K562 (cell line): Measurements from ENCODE around the gene RYR1. TPM values are rescaled to one million over a fixed set of nuclear protein-coding genes. Genes with fewer than 3 reads are reported as not detected.

Experiments used
- ATAC-seq: fragments of 200-7000 bp; cut with Tn5 transposase; 3 replicates; pipeline ENCODE4 v1.9.1; 2020; ENCODE audit warnings: moderate library complexity
- BruUV-seq: library from RNA; stranded (reverse); fragments of 400-500 nt; replicated peaks from 2 replicates; lab custom pipeline; 2021; lab: Mats Ljungman, UMichigan
- CTCF ChIA-PET: fragments of 300-600 bp; formaldehyde crosslinking; extraction: SDS; loops from one replicate; lab custom pipeline; 2021; ENCODE audit warnings: low intra/inter-chr PET ratio; lab: Yijun Ruan, JAX
- POLR2A ChIA-PET: fragments of 300-600, 350-650 bp; sonication (Branson Sonifier 250); formaldehyde crosslinking; extraction: SDS; loops from one replicate; lab custom pipeline; 2021; ENCODE audit warnings: antibody characterized with exemption, inconsistent platforms; lab: Yijun Ruan, JAX
- DNase-seq, 4 experiments: peaks; one replicate each; pipeline versions ENCODE4 v3.0.0 to v3.0.0-alpha.2; 2011 to 2018; ENCODE audit warnings: low spot score in 3 of 4, mixed read lengths in 3 of 4; ENCODE audit errors: extremely low read depth in 1 of 4
- FAIRE-seq: peaks from 2 replicates; lab custom pipeline; 2011; peaks lifted over from hg19 to GRCh38; lab: Jason Lieb, UNC
- H2AFZ ChIP-seq: 2 replicates; pipeline ENCODE4 v1.6.0; 2011; ENCODE audit warnings: low read depth, low read length, control low read depth, inconsistent platforms
- H3K27ac ChIP-seq: fragments of 200-600 bp; 3 replicates; pipeline ENCODE4 v1.8.0; 2011; ENCODE audit warnings: low read depth, mild to moderate bottlenecking, control low read depth, inconsistent platforms, low read length, moderate library complexity, mixed read lengths; ENCODE audit errors: extremely low read depth
- H3K27me3 ChIP-seq, 2 experiments: fragments of 300-600 bp in 1 of 2; 2 replicates in 1 of 2; 3 replicates in 1 of 2; pipeline versions ENCODE4 v1.6.0 to v1.8.0; 2011; ENCODE audit warnings: inconsistent platforms in 2 of 2, low read length in 2 of 2, mild to moderate bottlenecking in 1 of 2, mixed read lengths in 1 of 2, moderate library complexity in 1 of 2; ENCODE audit not compliant: control insufficient read depth in 2 of 2, insufficient read depth in 2 of 2
- H3K36me3 ChIP-seq: fragments of 300-600 bp; 3 replicates; pipeline ENCODE4 v1.8.0; 2011; ENCODE audit warnings: mild to moderate bottlenecking, low read length, inconsistent platforms; ENCODE audit not compliant: control insufficient read depth, insufficient read depth
- H3K4me1 ChIP-seq, 2 experiments: fragments of 200-600 bp in 1 of 2; replicated peaks in 1 of 2; 2 replicates in 1 of 2; 3 replicates in 1 of 2; pipeline versions ENCODE4 v1.5.1 to v1.8.0; 2011; ENCODE audit warnings: inconsistent platforms in 2 of 2, low read length in 2 of 2, mild to moderate bottlenecking in 1 of 2, mixed read lengths in 1 of 2, moderate library complexity in 1 of 2; ENCODE audit not compliant: control insufficient read depth in 2 of 2, insufficient read depth in 2 of 2
- H3K4me2 ChIP-seq: 2 replicates; pipeline ENCODE4 v1.6.1; 2011; ENCODE audit warnings: low read length, control low read depth, inconsistent platforms, mixed read lengths; ENCODE audit not compliant: insufficient read depth
- H3K4me3 ChIP-seq: fragments of 200-600 bp; sonication (generic), shearing (Covaris generic); 2 replicates; pipeline ENCODE4 v1.5.1; 2016; ENCODE audit warnings: control low read depth, inconsistent platforms
- H3K79me2 ChIP-seq: fragments of 200-600 bp; 3 replicates; pipeline ENCODE4 v1.8.0; 2011; ENCODE audit warnings: low read length, inconsistent platforms; ENCODE audit not compliant: control insufficient read depth, insufficient read depth
- H3K9ac ChIP-seq, 2 experiments: 2 replicates each; pipeline versions ENCODE4 v1.6.0 to v1.6.1; 2011; ENCODE audit warnings: low read depth in 2 of 2, low read length in 2 of 2, control low read depth in 1 of 2, inconsistent platforms in 1 of 2, mild to moderate bottlenecking in 1 of 2, mixed read lengths in 1 of 2; ENCODE audit not compliant: insufficient read depth in 1 of 2
- H3K9me1 ChIP-seq: one replicate; pipeline ENCODE4 v1.6.0; 2011; ENCODE audit warnings: inconsistent platforms, mild to moderate bottlenecking, low read length, moderate library complexity; ENCODE audit not compliant: control insufficient read depth, insufficient read depth
- H3K9me3 ChIP-seq: replicated peaks from 2 replicates; pipeline ENCODE4 v1.5.1; 2011; ENCODE audit warnings: low read depth, low read length, inconsistent platforms; ENCODE audit not compliant: control insufficient read depth, insufficient read depth
- H4K20me1 ChIP-seq: replicated peaks from 2 replicates; pipeline ENCODE4 v1.6.1; 2011; ENCODE audit warnings: low read length, inconsistent platforms, mixed read lengths; ENCODE audit not compliant: control insufficient read depth, insufficient read depth
- ADNP ChIP-seq: fragments of 200-800 bp; sonication (Bioruptor generic); IDR thresholded peaks from 2 replicates; pipeline ENCODE4 v1.6.1; 2016; ENCODE audit warnings: missing genetic modification characterization, missing compliant biosample characterization
- CHCHD3 ChIP-seq: fragments of 250-450 bp; sonication (Bioruptor Pico); IDR thresholded peaks from 2 replicates; pipeline ENCODE4 v2.1.2; 2022; ENCODE audit warnings: mild to moderate bottlenecking
- DPF2 ChIP-seq: fragments of 450-650 bp; IDR thresholded peaks from 2 replicates; pipeline ENCODE4 v1.6.1; 2016
- KHSRP ChIP-seq: fragments of 450-650 bp; IDR thresholded peaks from 2 replicates; pipeline ENCODE4 v1.6.1; 2017
- NFIC ChIP-seq: fragments of 450-650 bp; IDR thresholded peaks from 2 replicates; pipeline ENCODE4 v1.6.1; 2017; ENCODE audit warnings: mild to moderate bottlenecking, inconsistent platforms
- THRB ChIP-seq: fragments of 450-650 bp; formaldehyde crosslinking; conservative IDR thresholded peaks from 2 replicates; pipeline ENCODE4 v1.4.0; 2022; ENCODE audit warnings: mild to moderate bottlenecking, missing genetic modification characterization
- WGBS: fragments of 100-300 bp; shearing (Covaris generic); methylation state at CpG from one replicate; pipeline ENCODE4 v1.1.6; 2016; ENCODE audit warnings: low coverage, mixed read lengths; ENCODE audit not compliant: insufficient coverage; ENCODE audit errors: missing lambda C conversion rate; 5-methylcytosine and 5-hydroxymethylcytosine counted together
- in situ Hi-C: fragments of 300-500 bp; cut with MboI; formaldehyde crosslinking; loops from 4 replicates; pipeline ENCODE4 v1.15.0; 2018; ENCODE audit warnings: inconsistent platforms, mixed read lengths
- intact Hi-C: fragments of 100-400 bp; cut with micrococcal nuclease; formaldehyde crosslinking; loops from 2 replicates; pipeline ENCODE4 v1.14.2; 2022
- polyA plus RNA-seq, 8 experiments: library from polyadenylated mRNA; depleted of rRNA in 4 of 8; stranded (reverse) in 5 of 8; unstranded in 3 of 8; fragments of >200 nt; fragmentation: Nextera tagmentation in 2 of 8; fragmentation: Illumina TruSeq in 1 of 8; extraction: Ambion mirVana in 2 of 8; extraction: Trizol in 1 of 8; gene quantifications; 2 replicates each; pipeline versions ENCODE4 v1.2.1 to v1.2.3, GENCODE V29; 2011 to 2014; ENCODE audit warnings: inconsistent platforms in 1 of 8, missing spikeins in 1 of 8
- total RNA-seq, 7 experiments: library from RNA; depleted of rRNA in 6 of 7; stranded (reverse); fragments of >200 nt in 6 of 7; fragmentation: Illumina TruSeq in 2 of 7; extraction: Trizol in 2 of 7; gene quantifications; 2 replicates each; pipeline versions ENCODE4 v1.2.1 to v1.2.3, GENCODE V29; 2011 to 2021; ENCODE audit warnings: low replicate concordance in 1 of 7
- TF ChIP-seq, protein P1 (sequence below): fragments of 450-650 bp; IDR thresholded peaks from 2 replicates; pipeline ENCODE4 v1.6.1; 2016; ENCODE audit warnings: low read depth

RYR1 gene
- total and polyA plus RNA-seq, 9 of the 15 experiments (the other 6 are each of a cell fraction or from before 2014, with no cell fraction given) = 0.11 to 7.4 (median 3.7) TPM

- Histone ChIP-seq H3K4me1 (peaks cover 10 to 27% of the 10 kb centered on the region in 2 experiments; a peak in 4 of 5 replicates), H3K79me2 (no peaks in the 10 kb centered on the region), H3K27me3 (no peaks in the 10 kb centered on the region), H3K4me3 (peak overlapping the region; percentile 50; the same call in 1 of the 2 replicates), H3K9ac (peak overlapping the region in 1 of 2 experiments; percentile 68; a peak in 1 of 4 replicates), H2AFZ (peak overlapping the region; percentile 94), H3K4me2 (peak overlapping the region; percentile 77), H3K9me3 (no peaks in the 10 kb centered on the region), H3K36me3 (no peaks in the 10 kb centered on the region), H3K27ac (no peak overlapping the region), H3K9me1 (no peaks in the 10 kb centered on the region), H4K20me1 (no peaks in the 10 kb centered on the region)
- FAIRE-seq (peak; percentile 64), ATAC-seq (no peak), DNase-seq (peak in 3 of 4 experiments; percentile 29 to 56 (median 41))
- in situ Hi-C loops = no loop called here
- intact Hi-C loops = loop anchor here (2.0 kb wide), 1 partner anchor 40 kb away; no protein-coding TSS in a partner anchor
- no TSS peak for BruUV-seq
- TF ChIP-seq ADNP (tag) (no peak), DPF2 (peak; percentile 1; the same call in 1 of the 2 replicates), NFIC (0 out of 2 replicates have a peak, but pooled peaks have one; percentile 13)
- POLR2A ChIA-PET = interaction anchor here (0.5 to 1.2 kb wide), 6 partner anchors 8 to 78 kb away, joined by 3 to 8 read pairs (median 3); partner anchors contain the start of gene EIF3K
- WGBS = 36% methylated on average over 11 of the region's 11 CpGs
- CTCF ChIA-PET = no interaction called here
These were observed 163.6 kb downstream of the RYR1 start for GRCh38 chr19:38597075-38597474.

DNA sequence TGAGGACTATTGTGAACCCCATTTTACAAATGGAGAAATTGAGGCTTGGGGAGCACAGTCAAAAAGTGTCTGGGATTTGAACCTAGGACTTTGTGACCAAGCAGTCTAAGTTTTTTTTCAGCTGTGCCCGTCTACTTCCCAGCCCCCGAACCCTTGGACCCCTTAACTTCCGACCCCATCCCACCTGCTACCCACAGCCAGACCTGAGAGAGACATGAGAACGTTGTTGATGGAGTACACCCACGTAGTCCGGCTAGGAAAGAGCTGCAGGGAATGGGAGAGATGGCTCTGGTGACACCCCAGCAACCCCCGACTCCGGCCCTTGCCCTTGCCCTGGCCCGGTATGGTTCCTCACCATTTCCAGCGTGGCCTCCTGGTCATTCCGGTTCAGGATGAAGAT is 166.2 kb downstream of the RYR1 start:
- Histone ChIP-seq H3K9me3 (no peaks in the 10 kb centered on the region; the same call in 1 of the 2 replicates), H3K27me3 (no peaks in the 10 kb centered on the region), H3K9ac (no peak overlapping the region), H3K36me3 (no peaks in the 10 kb centered on the region), H3K79me2 (no peaks in the 10 kb centered on the region), H4K20me1 (no peaks in the 10 kb centered on the region), H3K9me1 (no peaks in the 10 kb centered on the region), H3K4me3 (no peak overlapping the region), H2AFZ (no peak overlapping the region), H3K4me2 (no peak overlapping the region), H3K27ac (no peak overlapping the region), H3K4me1 (peaks cover 13 to 33% of the 10 kb centered on the region in 2 experiments; a peak in 4 of 5 replicates)
- 36% methylated on average over 11 of the region's 11 CpGs for WGBS
- POLR2A ChIA-PET = no interaction called here
- BruUV-seq = no TSS peak
- in situ Hi-C loops = no loop called here
- FAIRE-seq = no peak
- CTCF ChIA-PET = no interaction called here
- DNase-seq = no peak
- no peak for ATAC-seq
- intact Hi-C loops = no loop called here
- no peak for TF ChIP-seq CHCHD3 (CRISPR knock-in tag)
- no peak for TF ChIP-seq KHSRP
- TF ChIP-seq, protein P1, sequence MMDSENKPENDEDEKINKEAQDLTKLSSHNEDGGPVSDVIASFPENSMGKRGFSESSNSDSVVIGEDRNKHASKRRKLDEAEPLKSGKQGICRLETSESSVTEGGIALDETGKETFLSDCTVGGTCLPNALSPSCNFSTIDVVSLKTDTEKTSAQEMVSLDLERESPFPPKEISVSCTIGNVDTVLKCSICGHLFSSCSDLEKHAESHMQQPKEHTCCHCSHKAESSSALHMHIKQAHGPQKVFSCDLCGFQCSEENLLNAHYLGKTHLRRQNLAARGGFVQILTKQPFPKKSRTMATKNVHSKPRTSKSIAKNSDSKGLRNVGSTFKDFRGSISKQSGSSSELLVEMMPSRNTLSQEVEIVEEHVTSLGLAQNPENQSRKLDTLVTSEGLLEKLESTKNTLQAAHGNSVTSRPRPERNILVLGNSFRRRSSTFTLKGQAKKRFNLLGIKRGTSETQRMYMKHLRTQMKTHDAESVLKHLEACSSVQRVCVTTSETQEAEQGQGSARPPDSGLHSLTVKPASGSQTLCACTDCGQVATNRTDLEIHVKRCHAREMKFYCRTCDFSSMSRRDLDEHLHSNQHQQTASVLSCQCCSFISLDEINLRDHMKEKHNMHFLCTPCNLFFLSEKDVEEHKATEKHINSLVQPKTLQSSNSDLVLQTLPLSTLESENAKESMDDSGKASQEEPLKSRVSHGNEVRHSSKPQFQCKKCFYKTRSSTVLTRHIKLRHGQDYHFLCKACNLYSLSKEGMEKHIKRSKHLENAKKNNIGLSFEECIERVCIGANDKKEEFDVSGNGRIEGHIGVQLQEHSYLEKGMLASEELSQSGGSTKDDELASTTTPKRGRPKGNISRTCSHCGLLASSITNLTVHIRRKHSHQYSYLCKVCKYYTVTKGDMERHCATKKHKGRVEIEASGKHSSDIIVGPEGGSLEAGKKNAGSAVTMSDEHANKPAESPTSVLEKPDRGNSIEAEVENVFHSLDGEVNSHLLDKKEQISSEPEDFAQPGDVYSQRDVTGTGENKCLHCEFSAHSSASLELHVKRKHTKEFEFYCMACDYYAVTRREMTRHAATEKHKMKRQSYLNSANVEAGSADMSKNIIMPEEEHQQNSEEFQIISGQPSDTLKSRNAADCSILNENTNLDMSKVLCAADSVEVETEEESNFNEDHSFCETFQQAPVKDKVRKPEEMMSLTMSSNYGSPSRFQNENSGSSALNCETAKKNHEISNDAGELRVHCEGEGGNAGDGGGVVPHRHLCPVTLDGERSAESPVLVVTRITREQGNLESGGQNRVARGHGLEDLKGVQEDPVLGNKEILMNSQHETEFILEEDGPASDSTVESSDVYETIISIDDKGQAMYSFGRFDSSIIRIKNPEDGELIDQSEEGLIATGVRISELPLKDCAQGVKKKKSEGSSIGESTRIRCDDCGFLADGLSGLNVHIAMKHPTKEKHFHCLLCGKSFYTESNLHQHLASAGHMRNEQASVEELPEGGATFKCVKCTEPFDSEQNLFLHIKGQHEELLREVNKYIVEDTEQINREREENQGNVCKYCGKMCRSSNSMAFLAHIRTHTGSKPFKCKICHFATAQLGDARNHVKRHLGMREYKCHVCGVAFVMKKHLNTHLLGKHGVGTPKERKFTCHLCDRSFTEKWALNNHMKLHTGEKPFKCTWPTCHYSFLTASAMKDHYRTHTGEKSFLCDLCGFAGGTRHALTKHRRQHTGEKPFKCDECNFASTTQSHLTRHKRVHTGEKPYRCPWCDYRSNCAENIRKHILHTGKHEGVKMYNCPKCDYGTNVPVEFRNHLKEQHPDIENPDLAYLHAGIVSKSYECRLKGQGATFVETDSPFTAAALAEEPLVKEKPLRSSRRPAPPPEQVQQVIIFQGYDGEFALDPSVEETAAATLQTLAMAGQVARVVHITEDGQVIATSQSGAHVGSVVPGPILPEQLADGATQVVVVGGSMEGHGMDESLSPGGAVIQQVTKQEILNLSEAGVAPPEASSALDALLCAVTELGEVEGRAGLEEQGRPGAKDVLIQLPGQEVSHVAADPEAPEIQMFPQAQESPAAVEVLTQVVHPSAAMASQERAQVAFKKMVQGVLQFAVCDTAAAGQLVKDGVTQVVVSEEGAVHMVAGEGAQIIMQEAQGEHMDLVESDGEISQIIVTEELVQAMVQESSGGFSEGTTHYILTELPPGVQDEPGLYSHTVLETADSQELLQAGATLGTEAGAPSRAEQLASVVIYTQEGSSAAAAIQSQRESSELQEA = no peak
- no peak for TF ChIP-seq THRB
